Fibroblast of the aortic adventitia (primary cell): Measurements from ENCODE around the gene SHMT1. TPM values are rescaled to one million over a fixed set of nuclear protein-coding genes. Genes with fewer than 3 reads are reported as not detected.
"Not testable (repeated sequence)": the region's sequence is repeated elsewhere in the genome, so short reads cannot be mapped to it uniquely, and the experiment has no call there.

Source experiments
- DNase-seq: peaks from one replicate; pipeline ENCODE4 v3.0.0-alpha.2; 2010; ENCODE audit warnings: low read depth
- H3K4me3 ChIP-seq: 2 replicates; pipeline ENCODE4 v1.5.1; 2011; ENCODE audit warnings: low read depth, mild to moderate bottlenecking, control low read depth, low read length, moderate library complexity
- CTCF ChIP-seq: IDR thresholded peaks from 2 replicates; pipeline ENCODE4 v1.5.1; 2011; ENCODE audit warnings: mild to moderate bottlenecking, low read length, control low read depth, inconsistent platforms; ENCODE audit not compliant: insufficient read depth
- total RNA-seq: library from RNA; depleted of rRNA; stranded (reverse); fragments of >200 nt; gene quantifications from 2 replicates; pipeline ENCODE4 v1.2.3, GENCODE V29; 2012; ENCODE audit warnings: low replicate concordance

Gene SHMT1
- total RNA-seq = 7.0 and 20.3 TPM in 2 replicates

DNA sequence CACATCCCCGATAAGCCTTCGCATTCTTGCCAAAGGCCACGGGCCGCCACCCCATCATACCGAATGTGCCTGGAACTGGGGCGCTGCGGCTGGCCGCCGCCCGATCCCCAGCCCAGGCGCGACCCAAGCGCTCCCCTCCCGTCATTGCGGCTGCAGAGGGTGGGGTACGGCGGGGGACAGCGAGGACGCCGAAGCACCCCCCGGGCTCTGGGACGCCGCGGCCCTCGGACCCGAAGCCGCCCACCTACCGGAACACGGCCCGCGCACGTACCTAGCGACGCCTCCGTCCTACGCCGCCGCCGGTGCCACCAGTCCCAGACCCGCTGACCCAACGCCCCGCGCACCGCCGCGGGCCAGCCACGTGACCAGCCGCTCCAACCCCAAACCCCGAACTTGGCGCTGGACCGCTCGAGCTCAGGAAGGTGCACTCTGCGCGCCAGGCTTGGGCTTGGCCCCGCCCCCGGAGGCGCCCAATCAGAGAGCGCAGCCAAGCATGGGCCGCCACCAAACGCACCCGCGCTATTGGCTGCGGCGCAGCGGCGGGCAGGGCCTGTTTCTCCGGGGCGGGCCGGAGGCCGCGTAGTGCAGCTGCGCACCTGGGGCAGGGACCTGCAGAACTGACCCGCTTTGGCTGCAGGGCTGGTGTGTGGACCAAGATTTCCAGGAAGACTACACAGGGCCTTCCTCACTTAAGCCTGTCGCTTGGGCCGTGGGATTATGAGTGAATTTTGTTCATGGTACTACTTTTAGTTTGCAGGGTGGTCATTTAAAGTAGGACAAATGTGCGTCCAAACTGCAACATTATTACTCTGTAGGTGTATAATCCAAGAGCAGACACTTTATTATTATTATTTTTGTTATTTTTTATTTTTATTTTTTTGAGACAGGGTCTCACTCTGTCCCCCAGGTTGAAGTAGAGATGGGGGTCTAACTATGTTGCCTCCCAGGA, at the start of gene SHMT1:
Gene SHMT1, minus strand, starts transcription at position 450 of the 949 bp plus-strand sequence. CDS start 7,569 bp downstream, outside the sequence.
- no peak for TF ChIP-seq CTCF
- DNase-seq = peak; percentile 80
- H3K4me3 ChIP-seq = peak within 1 kb of the TSS; percentile 85

- H3K4me3 ChIP-seq, DNase-seq: not testable (repeated sequence)
Measured at GRCh38 chr17:18412001-18412538, 48.7 kb upstream of the SHMT1 start.

- peak; percentile 28 for DNase-seq
Measured at GRCh38 chr17:18411377-18411864, 48.1 kb upstream of the SHMT1 start.

DNA sequence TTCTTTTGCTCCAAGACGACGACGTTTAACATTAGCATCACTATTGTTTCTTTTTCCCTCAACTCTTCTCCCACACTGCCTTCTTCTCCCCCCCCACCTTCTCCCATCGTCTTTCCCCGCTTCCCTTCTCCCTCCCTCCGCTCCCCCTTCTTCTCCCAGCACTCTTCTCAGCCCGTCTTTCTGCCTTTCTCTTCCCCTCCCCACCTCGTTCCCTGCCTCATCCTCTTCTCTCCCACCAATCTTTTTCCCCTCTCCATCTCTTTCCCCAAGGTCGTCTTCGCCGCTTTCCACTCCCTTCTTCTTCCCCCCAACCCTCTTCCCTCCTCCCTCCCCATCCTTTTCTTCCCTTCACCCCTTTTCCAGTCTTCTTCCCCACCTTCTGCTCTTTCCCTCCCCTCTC, 47.4 kb upstream of the SHMT1 start:
- DNase-seq = not testable (repeated sequence)
- H3K4me3 ChIP-seq = peak overlapping the region; percentile 46

More at GRCh38 chr17:18411377-18411864, 48.1 kb upstream of the SHMT1 start:
- peak overlapping the region; percentile 51 for H3K4me3 ChIP-seq

- DNase-seq, H3K4me3 ChIP-seq: not testable (repeated sequence)
Measured at GRCh38 chr17:18409321-18409720, 46.0 kb upstream of the SHMT1 start.

- not testable (repeated sequence) for DNase-seq, H3K4me3 ChIP-seq
Measured at GRCh38 chr17:18408906-18409305, 45.6 kb upstream of the SHMT1 start.

GRCh38 chr17:18403604-18404003, 40.3 kb upstream of the SHMT1 start:
- not testable (repeated sequence) for DNase-seq, H3K4me3 ChIP-seq

DNA sequence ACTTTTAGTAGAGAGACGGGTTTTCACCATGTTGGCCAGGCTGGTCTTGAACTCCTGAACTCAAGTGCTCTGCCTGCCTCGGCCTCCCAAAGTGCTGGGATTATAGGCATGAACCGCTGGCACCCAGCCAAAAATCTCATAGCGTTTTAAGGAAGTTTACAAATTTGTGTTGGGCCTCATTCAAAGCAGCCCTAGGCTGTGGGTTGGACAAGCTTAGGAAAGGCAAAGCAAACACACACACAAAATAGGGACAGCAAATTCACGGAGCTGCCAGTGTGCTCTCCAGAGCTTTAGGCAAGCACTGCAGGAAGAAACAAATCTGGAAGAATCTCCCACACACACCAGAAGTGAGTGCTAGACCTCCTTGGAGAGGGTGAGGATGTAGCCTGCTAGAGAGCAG, 39.8 kb upstream of the SHMT1 start:
- not testable (repeated sequence) for DNase-seq, H3K4me3 ChIP-seq

- not testable (repeated sequence) for DNase-seq
Measured at GRCh38 chr17:18401872-18402590, 38.7 kb upstream of the SHMT1 start.

GRCh38 chr17:18388728-18389127, 25.4 kb upstream of the SHMT1 start:
- H3K4me3 ChIP-seq, DNase-seq: not testable (repeated sequence)

More at GRCh38 chr17:18401872-18402590, 38.7 kb upstream of the SHMT1 start:
- H3K4me3 ChIP-seq = not testable (repeated sequence)

DNA sequence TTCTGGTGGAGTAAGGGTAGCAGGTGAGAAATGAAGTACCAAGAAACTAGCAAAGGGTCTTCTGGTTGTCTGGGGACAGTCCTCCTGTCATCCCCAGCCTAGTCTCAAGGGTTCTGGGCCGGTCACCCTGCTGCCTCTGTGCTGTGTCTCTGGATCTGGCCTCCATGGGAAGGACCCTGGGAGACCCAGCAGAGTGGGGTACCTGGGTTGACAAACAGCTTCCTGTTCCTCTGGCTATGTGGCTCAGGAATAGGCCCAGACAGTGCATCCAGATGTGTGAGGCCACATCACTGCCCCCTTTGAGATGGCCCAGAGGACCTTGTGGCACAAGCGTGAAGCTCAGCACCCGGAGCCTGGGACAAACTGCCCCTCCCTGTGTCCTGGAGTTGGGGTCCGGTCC, 24.9 kb upstream of the SHMT1 start:
- DNase-seq, H3K4me3 ChIP-seq: not testable (repeated sequence)

DNA sequence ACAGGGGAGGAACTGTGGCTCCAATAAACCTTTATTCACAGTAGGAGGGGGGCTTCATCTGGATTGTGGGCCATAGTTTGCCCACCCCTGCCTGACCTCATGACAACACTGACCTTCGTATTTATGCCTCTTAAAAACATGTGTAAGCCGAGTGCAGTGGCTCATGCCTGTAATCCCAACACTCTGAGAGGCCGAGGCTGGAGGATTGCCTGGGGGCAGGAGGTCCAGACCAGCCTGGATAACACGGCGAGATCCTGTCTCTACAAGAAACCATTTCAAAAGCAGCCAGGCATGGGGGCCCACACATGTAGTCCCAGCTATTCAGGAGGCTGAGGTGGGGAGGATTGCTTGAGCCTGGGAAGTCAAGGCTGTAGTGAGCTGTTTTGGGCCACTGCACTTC, 24.2 kb upstream of the SHMT1 start:
- DNase-seq = not testable (repeated sequence)

DNA sequence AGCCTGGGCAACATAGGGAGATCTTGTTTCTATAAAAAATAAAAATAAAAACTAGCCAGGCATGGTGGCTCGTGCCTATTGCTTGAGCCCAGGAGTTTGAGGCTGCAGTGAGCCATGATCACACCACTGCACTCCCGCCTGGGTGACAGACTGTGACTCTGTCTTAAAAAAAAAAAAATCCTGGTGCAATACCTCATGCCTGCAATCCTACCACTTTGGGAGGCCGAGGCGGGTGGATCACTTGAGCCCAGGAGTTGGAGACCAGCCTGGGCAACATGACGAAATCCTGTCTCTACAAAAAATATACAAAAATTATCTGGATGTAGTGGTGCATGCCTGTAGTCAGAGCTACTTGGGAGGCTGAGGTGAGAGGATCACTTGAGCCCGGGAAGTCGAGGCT, 20.9 kb upstream of the SHMT1 start:
- H3K4me3 ChIP-seq, DNase-seq: not testable (repeated sequence)

More for the DNA sequence above, 24.2 kb upstream of the SHMT1 start:
- not testable (repeated sequence) for H3K4me3 ChIP-seq

DNA sequence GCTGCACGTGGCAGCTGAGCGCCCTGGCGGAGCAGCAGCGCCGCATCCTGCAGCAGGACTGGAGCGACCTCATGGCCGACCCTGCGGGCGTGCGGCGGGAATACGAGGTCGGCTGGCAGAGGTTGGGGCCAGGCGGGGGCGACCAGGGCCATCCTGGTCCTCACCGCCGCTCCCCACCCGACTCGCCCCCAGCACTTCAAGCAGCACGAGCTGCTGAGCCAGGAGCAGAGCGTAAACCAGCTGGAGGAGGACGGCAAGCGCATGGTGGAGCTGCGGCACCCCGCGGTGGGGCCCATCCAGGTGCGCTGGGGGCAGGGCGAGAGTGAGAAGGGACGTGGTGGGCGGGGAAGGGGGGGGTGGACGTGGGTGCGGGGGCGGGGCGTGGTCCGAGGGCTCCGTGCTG, 19.7 kb upstream of the SHMT1 start:
- not testable (repeated sequence) for DNase-seq, H3K4me3 ChIP-seq
